Uterus (tissue), 4 donors: ENCODE data around the gene SNX3. TPM values are rescaled to one million over a fixed set of nuclear protein-coding genes. Genes with fewer than 3 reads are reported as not detected.

Experiments
- DNase-seq, 2 donors: peaks; one replicate each; pipeline ENCODE4 v3.0.0-alpha.2; 2019 to 2020
- H3K27ac ChIP-seq, 2 donors: fragments of 200-600 bp; sonication (generic); 1 replicate in 1 of 2; 2 replicates in 1 of 2; pipeline ENCODE4 v1.5.1; 2016 to 2018
- H3K27me3 ChIP-seq, 2 donors: fragments of 200-600 bp; sonication (generic); one replicate each; pipeline ENCODE4 v1.5.1; 2018 to 2019; ENCODE audit warnings: control low read depth in 1 of 2
- H3K36me3 ChIP-seq, 2 donors: fragments of 200-600 bp; sonication (generic); one replicate each; pipeline ENCODE4 v1.5.1; 2019; ENCODE audit warnings: control low read depth in 1 of 2
- H3K4me1 ChIP-seq, 2 donors: fragments of 200-600 bp; sonication (generic); one replicate each; pipeline ENCODE4 v1.5.1; 2018 to 2019; ENCODE audit warnings: control low read depth in 1 of 2
- H3K4me3 ChIP-seq, 2 donors: fragments of 200-600 bp; sonication (generic); 1 replicate in 1 of 2; 2 replicates in 1 of 2; pipeline ENCODE4 v1.5.1; 2018 to 2019; ENCODE audit warnings: mild to moderate bottlenecking in 1 of 2
- H3K9me3 ChIP-seq, 2 donors: fragments of 200-600 bp; sonication (generic); one replicate each; pipeline ENCODE4 v1.5.1; 2019; ENCODE audit warnings: control low read depth in 1 of 2
- CTCF ChIP-seq, 4 experiments: fragments of 200-600 bp in 2 of 4; fragments of 450-650 bp in 2 of 4; sonication (generic) in 2 of 4; IDR thresholded peaks; one replicate each; pipeline ENCODE4 v1.5.1; 2016 to 2019; ENCODE audit warnings: antibody characterized with exemption in 4 of 4, mild to moderate bottlenecking in 2 of 4, moderate library complexity in 1 of 4
- POLR2A ChIP-seq, 2 donors: fragments of 450-650 bp; IDR thresholded peaks; one replicate each; pipeline ENCODE4 v1.6.1; 2016; ENCODE audit warnings: antibody characterized with exemption in 2 of 2, mild to moderate bottlenecking in 1 of 2, moderate library complexity in 1 of 2
- intact Hi-C: fragments of 100-400 bp; cut with DNase I; formaldehyde crosslinking; loops from one replicate; pipeline ENCODE4 v1.15.1; 2023; ENCODE audit warnings: low total_unique reads
- total RNA-seq, 4 donors: library from RNA; depleted of rRNA in 3 of 4; stranded (reverse); fragments of >200 nt in 3 of 4; gene quantifications; one replicate each; pipeline versions ENCODE4 v1.1.0 to v1.2.4, GENCODE V29; 2014 to 2023
- donor health status: DM: yes; HTN: yes; CAD: no.

SNX3 gene
- total RNA-seq, 4 donors from 2014 or later = 94.3 to 215 (median 160) TPM

GRCh38 chr6:108174371-108175175 lies 86.3 kb downstream of the SNX3 start:
- no peak overlapping the region for H3K27ac ChIP-seq
- peaks cover 0 to 8% of the 10 kb centered on the region in 2 donors for H3K4me1 ChIP-seq
- peaks cover 8 to 55% of the 10 kb centered on the region in 2 donors for H3K27me3 ChIP-seq
- no peak overlapping the region for H3K4me3 ChIP-seq
- DNase-seq = no peak
- H3K36me3 ChIP-seq = no peaks in the 10 kb centered on the region
- intact Hi-C loops = no loop called here
- TF ChIP-seq CTCF (IDR thresholded peaks at IDR 0.05) (no peak), POLR2A (IDR thresholded peaks at IDR 0.05) (no peak)
- H3K9me3 ChIP-seq = no peaks in the 10 kb centered on the region

GRCh38 chr6:108171918-108172516 lies 88.8 kb downstream of the SNX3 start:
- Histone ChIP-seq H3K4me3 (no peak overlapping the region), H3K4me1 (peaks cover 0 to 21% of the 10 kb centered on the region in 2 donors), H3K9me3 (no peaks in the 10 kb centered on the region), H3K27me3 (peaks cover 22 to 68% of the 10 kb centered on the region in 2 donors), H3K36me3 (no peaks in the 10 kb centered on the region), H3K27ac (no peak overlapping the region)
- intact Hi-C loops = no loop called here
- TF ChIP-seq CTCF (IDR thresholded peaks at IDR 0.05) = no peak
- TF ChIP-seq POLR2A (IDR thresholded peaks at IDR 0.05) = no peak
- DNase-seq = no peak

GRCh38 chr6:108171291-108171917 lies 89.4 kb downstream of the SNX3 start:
- Histone ChIP-seq H3K27me3 (peaks cover 27 to 66% of the 10 kb centered on the region in 2 donors), H3K4me1 (peaks cover 0 to 24% of the 10 kb centered on the region in 2 donors)
- intact Hi-C loops = no loop called here

GRCh38 chr6:108170332-108171290 lies 90.2 kb downstream of the SNX3 start:
- no peak for DNase-seq
- intact Hi-C loops = no loop called here
- TF ChIP-seq CTCF (IDR thresholded peaks at IDR 0.05) (no peak), POLR2A (IDR thresholded peaks at IDR 0.05) (no peak)

More at GRCh38 chr6:108171291-108171917, 89.4 kb downstream of the SNX3 start:
- no peaks in the 10 kb centered on the region for H3K9me3 ChIP-seq
- H3K27ac ChIP-seq = no peak overlapping the region
- TF ChIP-seq CTCF (IDR thresholded peaks at IDR 0.05) (no peak), POLR2A (IDR thresholded peaks at IDR 0.05) (no peak)
- no peak overlapping the region for H3K4me3 ChIP-seq
- DNase-seq = no peak
- H3K36me3 ChIP-seq = no peaks in the 10 kb centered on the region

More at GRCh38 chr6:108170332-108171290, 90.2 kb downstream of the SNX3 start:
- Histone ChIP-seq H3K36me3 (no peaks in the 10 kb centered on the region), H3K27me3 (peaks cover 19 to 65% of the 10 kb centered on the region in 2 donors), H3K9me3 (no peaks in the 10 kb centered on the region), H3K4me1 (peaks cover 0 to 25% of the 10 kb centered on the region in 2 donors), H3K27ac (no peak overlapping the region), H3K4me3 (no peak overlapping the region)
